ENCODE measurements around the gene GTF2H4. TPM values are rescaled to one million over a fixed set of nuclear protein-coding genes. Genes with fewer than 3 reads are reported as not detected.
"Not testable (repeated sequence)": the region's sequence is repeated elsewhere in the genome, so short reads cannot be mapped to it uniquely, and the experiment has no call there.

Gene GTF2H4
- total and polyA plus RNA-seq, 2 of the 8 experiments (the other 6 are each of a cell fraction or from before 2014, with no cell fraction given) = 42.3 to 53.4 TPM

- H2BK20ac ChIP-seq (ENCODE audit: low read length); H3K79me2 ChIP-seq (ENCODE audit: control insufficient read depth in 1 of 2, insufficient read depth in 2 of 2, low read length in 2 of 2); H2BK5ac ChIP-seq (ENCODE audit: low read depth, low read length); H3K27ac ChIP-seq (ENCODE audit: low read depth, low read length); H4K5ac ChIP-seq (ENCODE audit: insufficient read length, low read depth, low read length); FAIRE-seq; H2BK15ac ChIP-seq (ENCODE audit: low read length); H4K8ac ChIP-seq (ENCODE audit: extremely low read depth, insufficient read depth, low read length); H3K18ac ChIP-seq (ENCODE audit: extremely low read depth, low read length); H3K27me3 ChIP-seq (replicated peaks in 1 of 4; ENCODE audit: control insufficient read depth in 3 of 4, extremely low read depth in 1 of 4, insufficient read depth in 3 of 4, low read length in 3 of 4); H2AFZ ChIP-seq (ENCODE audit: low read length); H2AK5ac ChIP-seq (ENCODE audit: low read depth, low read length); H3K36me3 ChIP-seq (ENCODE audit: control insufficient read depth in 2 of 4, insufficient read depth in 4 of 4, low read length in 3 of 4); DNase-seq (ENCODE audit: low read depth in 1 of 2, low spot score in 2 of 2); H3K56ac ChIP-seq (replicated peaks; ENCODE audit: insufficient read length, low read depth, low read length); H2BK12ac ChIP-seq (ENCODE audit: low read depth, low read length); H4K20me1 ChIP-seq (replicated peaks in 1 of 2; ENCODE audit: control insufficient read depth in 1 of 2, insufficient read depth in 2 of 2, low read length in 2 of 2); H3K4ac ChIP-seq (replicated peaks; ENCODE audit: insufficient read length, low read depth, low read length); H3K9ac ChIP-seq (replicated peaks in 1 of 4; ENCODE audit: extremely low read depth in 1 of 4, low read depth in 3 of 4, low read length in 3 of 4); H2BK120ac ChIP-seq (replicated peaks; ENCODE audit: low read depth, low read length); H3K23me2 ChIP-seq (ENCODE audit: low read depth, low read length); H3K14ac ChIP-seq (ENCODE audit: insufficient read length); H3K4me3 ChIP-seq (ENCODE audit: extremely low read depth in 1 of 4, insufficient read depth in 2 of 4, low read depth in 3 of 4, low read length in 4 of 4); H3K4me2 ChIP-seq (ENCODE audit: insufficient read depth in 1 of 2, low read depth in 2 of 2, low read length in 2 of 2); H4K91ac ChIP-seq (replicated peaks; ENCODE audit: insufficient read length, low read length); H3K4me1 ChIP-seq (replicated peaks in 1 of 4; ENCODE audit: control insufficient read depth in 3 of 4, insufficient read depth in 4 of 4, low read length in 3 of 4); H3K23ac ChIP-seq (ENCODE audit: insufficient read length); H3K79me1 ChIP-seq (ENCODE audit: low read depth, low read length): not testable (repeated sequence)
- CTCF ChIA-PET (ENCODE audit: partially characterized antibody) = interaction anchor here (0.6 to 29.0 kb wide), 2 partner anchors 20 to 32 kb away, joined by 3 to 610 read pairs; no protein-coding TSS in a partner anchor
- POLR2A ChIA-PET (ENCODE audit: partially characterized antibody) = interaction anchor here (0.6 to 0.7 kb wide), 2 partner anchors 15 to 342 kb away, joined by 3 read pairs; partner anchors contain the start of gene DDR1
- 89% methylated on average over 12 of the region's 12 CpGs; no CpG with 5 or more reads in 1 of the 2 experiments for whole genome bisulfite sequencing, 2 experiments (ENCODE audit: extremely low coverage in 1 of 2, insufficient coverage in 1 of 2, insufficient read length in 1 of 2, insufficient replicate concordance in 2 of 2, low coverage in 1 of 2, low lambda C conversion rate in 2 of 2, missing lambda C conversion rate in 1 of 2)
- H3K9me3 ChIP-seq (ENCODE audit: insufficient read depth in 2 of 2, low read depth in 1 of 2, low read length in 1 of 2) = peaks cover 32 to 53% of the 10 kb centered on the region in 2 experiments
- TF ChIP-seq SP1 (IDR thresholded peaks at IDR 0.05; ENCODE audit: low read depth, low read length) (peak; percentile 21; the same call in 1 of the 2 replicates), EP300 (IDR thresholded peaks at IDR 0.05; ENCODE audit: borderline replicate concordance in 1 of 2, low read depth in 2 of 2, low read length in 2 of 2) (peak in 1 of 2 experiments; percentile 61; a peak in 1 of 3 replicates)
These were observed 38.7 kb upstream of the GTF2H4 start for GRCh38 chr6:30869241-30869749.

Measured in H1 (cell line).